IPS-NIHi7 (cell line): ENCODE data around the gene CDC7.

ENCODE experiments used
- DNase-seq: peaks from one replicate; pipeline ENCODE4 v3.0.0; 2012; ENCODE audit warnings: mixed read lengths; ENCODE audit errors: extremely low spot score

Gene CDC7

DNA sequence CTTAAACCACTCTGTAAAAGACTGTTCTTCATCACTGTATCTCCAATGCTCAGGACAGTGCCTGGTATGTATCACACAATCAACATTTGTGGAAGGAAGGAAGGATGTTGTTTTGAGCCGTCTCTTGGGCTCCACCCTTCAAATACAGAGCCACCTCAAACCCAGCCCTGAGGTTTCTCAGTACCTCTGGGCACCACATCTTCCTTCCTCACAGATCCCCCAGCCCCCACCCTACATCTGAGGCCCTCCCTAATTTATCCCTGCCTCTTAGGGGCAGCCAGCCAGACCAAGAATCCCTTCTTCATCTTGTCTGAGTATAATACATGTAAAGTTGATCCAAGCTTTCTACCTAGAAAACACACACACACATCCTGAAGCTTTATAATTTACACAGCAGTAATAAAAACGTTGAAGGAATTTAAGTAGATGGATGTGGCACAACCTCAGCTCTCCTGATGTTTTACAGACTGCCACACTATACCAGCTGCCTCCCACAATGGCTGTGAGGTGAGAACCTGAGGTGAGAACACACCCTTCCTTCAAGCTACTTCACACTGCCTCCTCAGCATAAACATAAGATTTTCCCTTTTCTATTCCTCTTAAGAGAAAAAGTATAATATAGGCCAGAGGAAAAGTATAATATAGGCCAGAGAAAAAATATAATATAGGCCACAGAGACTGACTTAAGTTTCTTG lies 48.5 kb downstream of the CDC7 start:
- no peak for DNase-seq

DNA sequence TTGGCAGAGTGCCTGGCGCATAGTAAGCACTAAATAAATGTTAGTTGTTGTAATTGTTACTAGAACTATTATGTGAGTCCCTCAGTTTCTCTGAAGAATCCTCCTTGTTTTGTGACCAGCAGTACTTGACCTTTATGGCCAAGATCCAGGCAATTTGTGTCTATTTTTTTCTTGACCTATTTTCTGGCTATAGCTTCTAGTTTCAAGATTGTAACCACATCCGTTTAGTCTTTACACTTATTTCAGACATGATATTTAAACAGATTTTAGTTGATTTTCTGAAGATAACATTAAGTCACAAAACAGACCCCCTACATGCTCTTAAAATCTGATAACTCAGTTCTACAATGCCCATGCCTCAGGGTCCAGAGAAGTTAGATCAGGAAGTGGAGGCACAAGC lies 50.3 kb downstream of the CDC7 start:
- DNase-seq = no peak

DNA sequence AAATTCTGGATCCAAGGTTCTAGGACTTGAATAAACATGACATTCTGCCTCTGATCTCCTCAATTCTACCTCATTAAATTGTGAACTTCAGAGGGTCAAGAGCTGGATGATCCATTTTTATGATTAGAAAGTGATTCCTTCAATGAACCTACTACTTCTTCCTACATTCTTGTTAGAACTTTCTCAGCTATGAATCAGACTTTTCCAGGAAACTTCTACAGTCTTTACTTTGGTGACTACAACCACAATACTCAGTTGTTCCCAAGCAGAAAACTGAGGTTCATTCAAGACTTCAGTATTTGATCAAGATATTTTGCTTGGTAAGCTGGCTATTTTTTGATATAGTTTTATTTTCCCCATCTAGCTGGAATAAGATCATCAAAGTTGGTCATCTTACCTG lies 51.4 kb downstream of the CDC7 start:
- no peak for DNase-seq

DNA sequence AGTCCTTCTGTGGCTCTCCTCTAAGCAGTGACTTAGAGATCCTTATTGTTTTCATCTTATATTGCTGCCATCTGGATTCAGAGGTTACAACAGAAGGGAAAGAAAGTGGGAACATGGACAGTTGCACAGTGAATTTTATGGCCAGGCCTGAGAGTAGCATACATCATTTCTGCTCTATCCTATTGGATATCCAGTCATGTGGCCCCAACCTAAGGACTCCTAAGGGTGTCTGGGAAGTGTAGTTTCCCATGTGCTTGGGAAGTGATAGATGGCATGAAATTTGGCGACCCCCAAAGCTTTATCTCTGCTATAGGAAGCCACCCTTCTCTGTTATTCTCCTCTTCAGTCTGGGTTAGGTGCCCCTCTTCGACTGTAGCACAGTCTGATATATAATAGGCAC lies 51.9 kb downstream of the CDC7 start:
- DNase-seq = no peak

DNA sequence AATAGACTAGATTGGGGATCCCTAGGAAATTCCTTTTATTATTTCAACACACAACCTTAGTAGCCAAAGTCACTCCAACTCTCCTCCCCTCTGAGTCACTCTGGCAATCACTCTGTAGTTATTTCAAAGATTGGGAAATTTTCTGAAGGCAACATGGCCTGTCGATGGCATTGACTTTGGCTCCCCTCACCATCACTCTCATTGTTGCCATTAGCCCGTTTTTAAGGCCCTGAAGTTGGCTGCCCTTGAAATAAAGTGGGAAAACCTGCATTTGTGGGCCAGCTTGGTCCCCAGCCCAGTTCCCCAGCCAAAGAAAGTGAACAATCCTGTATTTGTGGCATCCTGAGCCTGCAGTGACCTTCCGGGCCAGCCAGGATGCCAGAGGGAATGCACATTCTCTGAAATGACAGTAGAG lies 52.5 kb downstream of the CDC7 start:
- no peak for DNase-seq

DNA sequence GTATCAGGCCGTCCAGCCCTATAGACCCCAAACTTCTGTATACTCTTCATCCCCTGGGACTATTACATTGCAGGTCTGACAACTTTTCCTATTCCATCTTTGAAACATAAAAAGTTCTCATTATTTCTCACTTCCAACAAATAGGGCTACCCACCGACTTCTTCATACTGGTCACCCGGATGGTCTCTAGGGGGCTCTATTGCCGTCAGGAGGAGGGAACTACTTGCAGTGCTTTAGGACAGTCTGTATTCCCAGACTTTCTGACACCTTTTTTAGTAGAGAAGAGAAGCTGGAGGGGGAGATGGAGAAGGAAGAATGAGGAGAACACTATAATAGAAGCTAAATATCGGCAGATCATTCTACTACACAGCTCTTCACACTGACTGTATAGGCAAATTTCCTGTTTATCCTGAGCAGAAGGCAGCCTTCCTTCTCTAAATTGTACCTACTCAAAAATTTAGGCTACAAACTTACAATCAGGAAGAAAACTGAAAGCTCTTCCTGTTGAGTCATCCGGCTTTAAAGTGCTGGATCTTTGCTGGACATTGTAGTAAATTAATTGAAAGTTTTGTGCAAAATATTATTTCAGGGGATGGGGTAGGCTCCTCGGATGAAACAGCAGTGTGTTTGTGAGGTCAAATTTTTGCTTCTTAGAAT lies 54.6 kb downstream of the CDC7 start:
- peak; percentile 61 for DNase-seq

DNA sequence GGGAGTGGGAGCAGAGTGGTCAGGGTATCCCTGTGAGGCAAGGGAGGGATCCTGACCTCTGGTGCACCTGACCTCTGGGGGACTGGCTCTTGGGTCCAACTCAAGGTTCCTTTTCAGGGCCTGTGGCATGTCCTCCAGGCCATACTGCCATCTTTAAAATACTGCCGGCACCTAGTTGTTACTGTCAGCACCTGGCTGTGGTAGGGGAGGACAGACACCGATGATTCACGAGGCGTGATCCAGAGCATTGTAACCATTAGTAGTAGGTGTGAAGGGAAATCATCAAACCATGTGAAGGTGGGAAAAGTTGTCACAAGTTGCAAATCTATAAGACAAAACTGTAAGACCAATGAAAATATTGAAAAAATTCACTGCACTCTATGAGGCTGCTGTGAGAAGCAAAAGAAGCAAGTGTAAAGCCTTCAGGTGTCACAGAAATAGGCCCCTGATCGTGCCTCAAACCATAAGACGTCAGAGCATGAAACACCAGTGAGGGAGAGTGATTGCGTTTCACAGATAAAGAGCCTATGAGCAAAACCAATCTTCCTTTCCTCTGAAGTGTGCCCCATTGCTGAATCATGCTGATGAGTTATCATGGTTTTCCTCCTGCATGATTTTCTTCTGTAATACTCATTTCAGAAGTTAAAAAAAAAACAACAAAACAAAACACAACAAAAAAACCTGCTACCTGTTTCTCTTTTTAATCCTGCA lies 55.3 kb downstream of the CDC7 start:
- DNase-seq = no peak

DNA sequence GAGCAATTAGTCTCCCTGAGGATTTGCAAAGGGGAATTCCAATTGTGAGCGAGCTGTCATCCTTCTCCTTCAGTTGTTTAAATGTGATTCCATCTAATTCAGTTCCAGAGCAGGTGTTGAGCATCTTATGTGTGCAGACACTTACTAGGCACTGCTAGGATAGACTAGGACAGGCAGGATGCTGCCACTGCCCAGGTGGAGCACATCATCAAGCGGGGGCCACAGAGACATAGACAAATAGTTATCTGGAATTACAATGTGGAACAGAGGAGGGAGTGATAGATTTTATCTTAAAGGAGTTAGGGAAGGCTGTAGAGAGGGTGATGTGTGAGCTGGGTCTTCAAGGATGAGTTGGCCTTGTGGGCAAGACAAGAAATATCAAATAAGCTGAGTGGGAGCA lies 55.9 kb downstream of the CDC7 start:
- no peak for DNase-seq

DNA sequence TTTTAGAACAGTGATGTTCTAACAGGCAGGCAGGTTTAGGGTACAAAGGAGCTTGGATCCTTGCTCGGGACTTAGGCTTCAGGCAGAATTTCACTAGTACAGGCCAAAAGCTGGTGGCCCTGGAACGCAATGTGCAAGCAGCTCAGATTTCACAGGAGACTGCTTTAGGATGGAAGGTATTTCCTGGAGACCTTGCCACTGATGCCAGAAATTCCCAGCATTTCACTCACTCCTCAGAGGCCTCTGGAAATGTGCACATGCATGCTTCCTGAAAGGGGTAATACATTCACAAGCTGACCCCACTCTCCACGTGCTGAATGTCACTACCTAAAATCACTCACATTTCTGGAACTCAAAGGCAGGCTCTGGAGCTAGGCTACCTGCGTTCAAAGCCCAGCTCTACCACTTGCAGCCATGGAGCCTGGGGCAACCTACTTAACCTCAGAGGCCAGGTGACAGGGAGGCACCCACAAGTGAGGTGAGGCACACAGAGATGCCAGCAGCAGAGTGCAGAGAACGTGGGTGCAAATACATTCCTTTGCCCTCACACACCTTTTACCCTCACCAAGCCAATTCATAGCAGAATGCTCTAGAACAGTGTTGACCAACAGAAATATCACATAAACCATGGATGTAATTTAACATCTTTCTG lies 56.5 kb downstream of the CDC7 start:
- DNase-seq = no peak

DNA sequence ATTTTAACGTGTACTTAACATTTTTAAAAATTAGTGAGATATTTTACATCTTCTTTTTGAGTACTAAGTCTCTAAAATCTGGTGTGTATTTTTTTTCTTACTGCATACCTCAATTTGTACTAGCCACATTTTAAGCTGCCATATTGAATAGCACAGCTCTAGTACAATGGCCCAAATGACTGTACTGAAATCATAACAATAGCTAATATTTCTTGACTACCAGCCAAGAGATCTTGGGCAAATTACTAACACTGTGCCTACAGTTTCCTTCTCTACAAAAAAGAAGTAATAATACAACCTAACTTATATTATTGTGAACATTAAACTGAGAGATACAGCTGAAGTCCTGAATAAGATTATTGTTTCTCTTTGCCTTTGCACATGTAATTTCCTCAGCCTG lies 57.2 kb downstream of the CDC7 start:
- no peak for DNase-seq

DNA sequence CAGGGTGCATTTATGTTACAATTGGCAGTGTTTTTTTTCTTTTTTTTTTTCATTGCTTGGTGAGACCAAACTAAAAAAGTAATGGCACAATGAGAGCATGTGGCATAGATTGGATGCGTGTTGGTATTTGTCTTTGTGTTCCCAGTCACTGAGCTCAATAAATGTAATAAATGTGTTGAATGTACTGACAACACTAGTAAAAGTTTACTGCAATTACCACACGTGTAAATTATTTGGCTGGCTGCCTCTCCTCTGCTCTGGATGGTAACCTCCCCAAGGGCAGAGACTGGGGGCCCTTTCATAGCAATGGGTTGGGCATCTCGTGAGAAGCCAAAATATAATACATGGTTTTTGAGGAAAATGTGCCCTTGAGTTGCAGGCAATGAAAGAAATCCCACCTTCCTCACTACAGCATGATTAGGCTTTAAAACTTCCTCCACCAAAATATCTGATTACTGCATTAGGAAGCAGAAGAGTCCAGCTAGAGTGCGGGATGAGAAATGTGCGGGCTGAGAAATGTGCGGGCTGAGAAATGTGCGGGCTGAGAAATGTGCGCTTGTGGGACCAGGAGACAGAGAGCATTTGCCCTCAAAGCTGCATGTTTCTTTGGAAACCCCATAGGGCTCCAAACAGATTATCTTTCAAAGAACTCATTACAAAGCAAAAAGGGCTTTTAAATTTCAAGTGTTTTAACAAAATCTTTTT lies 58.5 kb downstream of the CDC7 start:
- DNase-seq = no peak

DNA sequence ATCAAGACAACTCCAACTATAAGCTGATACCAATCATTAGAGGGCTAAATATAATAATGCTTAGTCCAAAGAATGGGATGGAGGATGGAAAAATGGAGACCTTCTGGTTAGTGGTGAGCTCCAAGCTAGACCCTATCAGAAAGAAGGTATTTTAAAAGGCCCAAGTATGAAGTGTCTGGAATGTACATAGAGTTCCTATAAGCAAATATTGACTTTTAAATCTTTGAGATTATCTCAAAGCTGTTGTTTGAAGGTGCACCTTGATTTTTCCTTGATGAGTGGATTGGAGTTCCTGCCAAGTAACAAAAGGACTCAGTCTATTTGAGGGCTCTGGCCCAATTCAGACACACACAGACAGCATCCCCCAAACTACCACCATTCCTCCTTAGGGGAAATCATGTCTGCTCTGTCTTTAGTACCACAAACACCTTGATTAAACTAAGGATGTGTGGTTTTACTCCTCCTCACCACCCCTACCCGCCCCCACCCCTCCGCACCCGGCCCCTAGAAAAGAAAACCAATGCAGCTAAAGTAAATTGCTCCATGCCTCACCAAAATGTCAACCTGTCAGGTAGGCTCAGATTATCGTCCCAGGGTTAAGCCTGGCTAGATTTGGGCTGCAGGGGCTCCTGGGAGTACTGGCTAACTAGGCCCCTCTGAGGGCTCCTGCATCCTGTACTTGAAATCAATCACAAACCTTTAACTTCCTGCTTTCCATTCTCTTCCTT lies 59.4 kb downstream of the CDC7 start:
- no peak for DNase-seq

DNA sequence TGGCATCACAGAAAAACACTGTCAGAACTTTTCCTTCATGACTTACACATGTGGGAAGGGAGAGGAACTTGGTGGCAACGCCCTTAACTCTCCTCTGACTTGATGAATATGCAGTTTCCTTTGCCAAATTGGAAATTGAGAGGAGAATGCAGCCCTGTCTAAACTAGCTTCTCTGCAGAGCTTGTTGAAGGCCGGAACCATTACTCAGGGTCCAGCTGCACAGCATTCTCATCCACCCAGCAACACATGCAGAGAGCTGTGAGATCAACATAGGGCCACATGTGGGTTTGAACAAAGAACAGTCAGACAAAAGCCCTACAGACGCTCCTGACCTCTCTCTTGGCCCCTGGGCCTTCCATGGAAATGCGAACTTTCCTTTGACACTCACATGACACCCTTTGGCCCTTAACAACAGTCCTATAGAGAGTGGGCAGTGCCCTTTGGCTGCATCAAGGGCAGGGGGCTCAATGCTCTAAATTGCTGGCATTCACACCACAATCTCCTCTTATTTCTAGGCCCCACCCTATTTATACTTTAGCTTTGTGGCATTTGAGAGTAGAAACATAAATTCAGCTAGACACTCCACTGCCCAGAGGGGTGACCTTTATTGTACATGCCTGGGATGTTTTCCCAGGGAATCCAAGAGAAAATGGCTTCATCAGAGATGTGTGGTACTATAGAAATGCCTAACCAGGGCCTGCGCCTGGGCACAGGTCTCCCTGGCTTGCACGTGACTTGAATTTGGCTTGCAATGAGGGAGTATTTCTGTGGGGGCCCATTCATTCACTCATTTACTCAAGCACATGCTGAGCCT lies 64.4 kb downstream of the CDC7 start:
- DNase-seq = no peak

DNA sequence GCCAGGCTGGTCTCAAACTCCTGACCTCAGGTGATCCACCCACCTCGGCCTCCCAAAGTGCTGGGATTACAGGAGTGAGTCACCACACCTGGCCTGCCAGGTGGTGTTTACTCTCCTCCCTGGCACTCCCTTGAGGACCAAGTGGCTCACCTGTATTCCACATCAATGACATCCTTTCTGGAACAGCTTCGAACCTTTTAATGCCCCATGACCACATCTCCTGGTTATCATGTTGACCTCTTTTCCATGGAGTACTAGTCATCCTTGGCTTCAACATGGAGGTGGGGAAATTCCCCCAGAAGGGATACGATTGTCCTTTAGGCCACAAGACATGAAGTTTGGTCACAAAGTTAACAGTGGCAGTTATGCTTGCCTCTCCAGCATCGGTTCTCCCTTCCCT lies 66.9 kb downstream of the CDC7 start:
- no peak for DNase-seq

DNA sequence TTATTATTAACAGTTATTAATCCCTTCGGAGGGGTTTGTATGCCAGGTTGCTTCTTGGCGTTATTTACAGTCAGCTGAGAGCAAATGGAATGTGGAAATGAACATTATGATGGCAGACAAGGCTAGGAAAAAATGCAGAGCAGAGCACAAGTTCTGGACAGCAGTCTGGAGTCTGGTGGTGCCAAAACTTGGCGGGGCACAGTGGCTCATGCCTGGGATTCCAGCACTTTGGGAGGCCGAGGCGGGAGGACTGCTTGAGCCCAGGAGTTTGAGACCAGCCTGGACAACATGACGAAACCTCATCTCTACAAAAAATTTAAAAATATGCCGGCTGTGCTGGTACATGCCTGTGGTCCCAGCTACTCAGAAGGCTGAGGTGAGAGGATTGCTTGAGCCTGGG lies 67.6 kb downstream of the CDC7 start:
- no peak for DNase-seq

DNA sequence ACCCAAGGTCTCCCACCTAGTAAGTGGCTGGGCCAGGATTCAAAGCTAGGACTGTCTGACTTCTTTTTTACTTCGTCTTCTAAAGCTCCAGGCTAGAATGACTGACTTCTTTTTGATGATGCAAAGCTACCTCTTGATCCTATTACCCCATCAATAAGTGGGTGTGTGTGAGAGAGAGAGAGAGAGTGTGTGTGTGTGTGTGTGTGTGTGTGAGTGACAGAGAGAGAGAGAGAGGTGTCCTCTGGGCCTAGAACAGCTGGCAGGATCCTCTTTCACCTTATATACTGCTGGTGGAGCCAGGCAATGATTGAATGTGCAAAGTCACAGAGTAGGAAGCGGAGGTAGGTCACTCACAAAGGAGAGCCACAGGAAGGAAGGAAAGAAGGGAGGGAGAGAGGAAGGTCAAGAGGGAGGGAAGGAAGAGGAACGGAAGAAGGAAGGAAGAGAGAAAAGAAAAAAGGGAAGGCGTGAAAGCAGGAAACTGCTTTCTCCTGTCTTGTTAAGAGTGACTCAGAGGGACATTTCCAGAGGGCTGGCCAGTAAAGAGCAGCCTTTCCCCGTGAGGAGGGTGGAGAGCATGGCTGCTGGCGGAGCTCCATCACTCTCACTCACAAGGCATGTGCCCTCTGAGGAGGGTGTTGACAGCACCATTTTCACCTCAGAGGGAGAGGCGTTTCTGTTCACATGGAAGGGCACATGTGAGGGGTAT lies 68.9 kb downstream of the CDC7 start:
- no peak for DNase-seq

DNA sequence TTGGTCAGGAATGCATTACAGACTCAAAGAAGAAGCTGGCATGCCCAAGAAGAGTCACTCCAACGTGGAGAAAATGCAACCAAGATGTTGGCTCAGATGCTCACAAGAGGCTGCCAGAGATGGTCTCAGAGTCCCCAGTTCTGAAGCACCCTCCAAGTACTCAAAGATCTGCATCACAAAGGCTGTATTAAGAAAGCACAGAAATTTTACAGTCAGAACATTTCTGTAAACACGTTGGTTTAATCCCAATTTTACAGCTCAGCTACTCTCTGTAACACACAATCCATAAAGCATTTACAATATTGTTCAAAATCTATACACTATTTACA lies 69.4 kb downstream of the CDC7 start:
- no peak for DNase-seq

DNA sequence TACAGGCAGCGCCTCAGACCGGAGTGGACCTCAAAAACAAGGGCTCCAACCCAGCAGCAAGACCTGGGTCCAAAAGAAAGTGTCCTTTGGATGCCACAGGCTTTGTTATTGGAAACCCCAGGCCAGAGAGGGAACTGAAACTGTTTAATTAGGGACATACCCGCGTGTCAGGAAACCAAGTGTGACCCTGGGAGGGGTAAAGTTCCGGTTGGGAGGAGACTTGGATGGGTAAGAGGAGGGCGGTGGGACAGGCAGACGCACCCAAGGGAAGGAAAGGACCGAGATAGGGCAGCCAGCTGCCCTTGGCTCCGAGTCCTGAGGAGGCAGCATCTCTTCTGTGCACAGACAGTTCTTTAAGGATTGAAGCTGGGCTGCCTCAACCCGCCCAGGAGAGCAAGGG lies 71.4 kb downstream of the CDC7 start:
- no peak for DNase-seq
